Colonic mucosa (tissue), 4 donors: ENCODE data around the gene MOB2. TPM values are rescaled to one million over a fixed set of nuclear protein-coding genes. Genes with fewer than 3 reads are reported as not detected.

Experiments
- DNase-seq: peaks from one replicate; pipeline ENCODE4 v3.0.0-alpha.2; 2020
- H3K27ac ChIP-seq: fragments of 200-600 bp; one replicate; pipeline ENCODE4 v1.8.0; 2021
- H3K27me3 ChIP-seq: fragments of 200-600 bp; one replicate; pipeline ENCODE4 v1.8.0; 2021
- H3K36me3 ChIP-seq: fragments of 200-600 bp; one replicate; pipeline ENCODE4 v1.8.0; 2021
- H3K4me1 ChIP-seq: fragments of 200-600 bp; one replicate; pipeline ENCODE4 v1.8.0; 2021; ENCODE audit warnings: mild to moderate bottlenecking
- H3K4me3 ChIP-seq: fragments of 200-600 bp; one replicate; pipeline ENCODE4 v1.8.0; 2021
- H3K9ac ChIP-seq, 2 donors: one replicate each; pipeline ENCODE4 v1.7.0; 2013; ENCODE audit warnings: control low read depth in 2 of 2, low read depth in 2 of 2, low read length in 2 of 2
- H3K9me3 ChIP-seq: fragments of 200-600 bp; one replicate; pipeline ENCODE4 v1.8.0; 2021
- intact Hi-C: fragments of 100-400 bp; cut with DNase I; formaldehyde crosslinking; loops from one replicate; pipeline ENCODE4 v1.14.1; 2022
- total RNA-seq, 2 donors: library from RNA; stranded (reverse); fragmentation: NEBNext Ultra II Directional in 1 of 2; extraction: Animal tissue kit (Norgen Biotek cat#: 25700) in 1 of 2; gene quantifications; one replicate each; pipeline ENCODE4 v1.2.1, GENCODE V29; 2021
- TF ChIP-seq, protein P1 (sequence below): fragments of 200-600 bp; IDR thresholded peaks from one replicate; pipeline ENCODE4 v1.8.0; 2022; ENCODE audit warnings: antibody characterized with exemption, mild to moderate bottlenecking
- donor health status: healthy.
- donor health status: DM: no; HTN: no; CAD: no.
- donor health status: DM: no; HTN: no; CAD: no.

The MOB2 gene
- total RNA-seq, 2 donors from 2014 or later, result 41.6 to 49.2 TPM

DNA sequence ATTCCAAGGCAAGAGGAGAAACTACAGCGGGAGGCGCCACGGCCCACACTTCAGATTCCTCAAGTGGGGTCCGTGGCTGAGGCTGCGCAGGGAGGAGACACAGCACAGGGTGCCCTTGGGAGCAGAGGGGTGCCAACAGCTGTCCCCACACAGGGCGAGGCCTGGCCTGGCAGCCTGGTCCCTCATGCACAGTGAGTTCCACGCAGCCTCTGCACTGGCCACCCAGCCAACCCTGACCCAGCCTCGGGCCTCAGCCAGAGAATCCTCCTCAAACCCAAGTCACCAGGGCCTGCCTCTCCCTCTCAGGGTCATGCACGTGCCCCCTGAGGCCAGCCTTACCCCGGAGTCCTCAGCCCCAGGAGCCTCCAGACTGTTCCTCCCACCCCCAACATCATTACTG lies 22.4 kb upstream of the MOB2 start:
- intact Hi-C loops, result no loop called here
- H3K9me3 ChIP-seq, result no peaks in the 10 kb centered on the region
- TF ChIP-seq, protein P1, sequence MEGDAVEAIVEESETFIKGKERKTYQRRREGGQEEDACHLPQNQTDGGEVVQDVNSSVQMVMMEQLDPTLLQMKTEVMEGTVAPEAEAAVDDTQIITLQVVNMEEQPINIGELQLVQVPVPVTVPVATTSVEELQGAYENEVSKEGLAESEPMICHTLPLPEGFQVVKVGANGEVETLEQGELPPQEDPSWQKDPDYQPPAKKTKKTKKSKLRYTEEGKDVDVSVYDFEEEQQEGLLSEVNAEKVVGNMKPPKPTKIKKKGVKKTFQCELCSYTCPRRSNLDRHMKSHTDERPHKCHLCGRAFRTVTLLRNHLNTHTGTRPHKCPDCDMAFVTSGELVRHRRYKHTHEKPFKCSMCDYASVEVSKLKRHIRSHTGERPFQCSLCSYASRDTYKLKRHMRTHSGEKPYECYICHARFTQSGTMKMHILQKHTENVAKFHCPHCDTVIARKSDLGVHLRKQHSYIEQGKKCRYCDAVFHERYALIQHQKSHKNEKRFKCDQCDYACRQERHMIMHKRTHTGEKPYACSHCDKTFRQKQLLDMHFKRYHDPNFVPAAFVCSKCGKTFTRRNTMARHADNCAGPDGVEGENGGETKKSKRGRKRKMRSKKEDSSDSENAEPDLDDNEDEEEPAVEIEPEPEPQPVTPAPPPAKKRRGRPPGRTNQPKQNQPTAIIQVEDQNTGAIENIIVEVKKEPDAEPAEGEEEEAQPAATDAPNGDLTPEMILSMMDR, result no peak
- H3K4me3 ChIP-seq, result no peak overlapping the region
- H3K27me3 ChIP-seq, result no peaks in the 10 kb centered on the region
- H3K27ac ChIP-seq, result no peak overlapping the region
- H3K36me3 ChIP-seq, result no peaks in the 10 kb centered on the region
- H3K4me1 ChIP-seq, result no peaks in the 10 kb centered on the region
- no peak overlapping the region for H3K9ac ChIP-seq
- DNase-seq, result no peak

DNA sequence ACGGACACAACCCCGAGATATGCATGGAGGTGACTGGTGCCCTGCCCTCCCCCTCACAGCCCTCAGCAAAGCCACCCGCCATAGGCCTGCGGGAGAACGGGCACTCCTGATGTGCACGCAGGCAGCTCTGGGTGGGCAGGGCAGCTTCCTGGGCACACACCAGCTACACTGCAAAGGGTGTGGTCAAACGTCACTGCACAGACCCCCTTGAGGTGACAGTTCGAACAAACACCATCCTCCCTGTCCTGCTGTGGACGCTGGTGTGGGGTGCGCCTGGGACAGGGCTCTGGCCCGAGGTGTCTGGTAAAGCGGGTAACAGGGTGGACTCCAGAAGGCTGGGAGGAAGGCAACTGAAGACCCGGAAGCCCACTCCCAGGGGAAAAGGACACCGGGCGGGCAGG lies 21.9 kb upstream of the MOB2 start:
- TF ChIP-seq, protein P1, result no peak
- no peak overlapping the region for H3K4me3 ChIP-seq
- intact Hi-C loops, result no loop called here
- H3K27ac ChIP-seq, result no peak overlapping the region
- H3K9ac ChIP-seq, result no peak overlapping the region
- DNase-seq, result no peak
- H3K4me1 ChIP-seq, result no peaks in the 10 kb centered on the region
- H3K36me3 ChIP-seq, result no peaks in the 10 kb centered on the region
- no peaks in the 10 kb centered on the region for H3K9me3 ChIP-seq
- no peaks in the 10 kb centered on the region for H3K27me3 ChIP-seq

DNA sequence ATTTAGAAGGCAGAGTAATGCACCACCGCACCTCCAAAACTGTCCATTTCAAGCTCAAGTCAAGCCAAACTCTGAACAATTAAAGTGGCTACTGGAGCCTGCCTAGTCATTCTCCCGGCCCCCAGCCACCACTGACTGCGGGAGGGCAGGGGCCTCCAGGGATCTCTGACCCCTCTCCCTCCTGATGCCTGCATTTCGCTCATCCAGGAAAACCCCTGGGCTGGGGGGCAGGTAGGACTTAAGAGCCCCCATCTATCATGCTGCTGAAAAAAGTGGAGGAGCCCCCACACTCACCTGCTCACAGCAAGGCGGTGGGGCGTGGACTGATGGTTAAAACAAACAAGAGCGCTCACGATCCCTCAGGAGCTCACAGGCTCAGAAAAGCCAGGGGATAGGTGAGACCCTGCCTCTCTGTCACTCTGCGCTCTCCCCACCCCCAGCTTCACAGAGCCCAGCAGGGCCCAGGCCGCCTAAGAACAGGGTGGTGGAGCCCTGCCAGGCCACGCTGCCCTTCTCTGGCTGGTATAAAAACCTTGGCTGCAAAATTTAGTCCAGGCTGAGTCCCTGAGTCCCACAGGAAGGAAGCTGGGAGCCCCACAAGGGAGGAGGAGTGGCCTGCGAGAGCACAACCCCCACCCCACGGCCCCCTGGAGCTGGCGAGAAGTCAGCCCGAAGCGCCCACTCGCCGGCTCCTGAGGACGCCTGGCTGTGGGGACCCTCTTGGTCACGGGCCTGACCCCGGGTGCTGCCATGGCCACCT lies 21.0 kb upstream of the MOB2 start:
- TF ChIP-seq, protein P1, result no peak
- Histone ChIP-seq H3K36me3 (no peaks in the 10 kb centered on the region), H3K27ac (no peak overlapping the region), H3K4me3 (no peak overlapping the region), H3K9ac (no peak overlapping the region), H3K9me3 (no peaks in the 10 kb centered on the region), H3K27me3 (no peaks in the 10 kb centered on the region), H3K4me1 (no peaks in the 10 kb centered on the region)
- DNase-seq, result no peak
- intact Hi-C loops, result no loop called here

DNA sequence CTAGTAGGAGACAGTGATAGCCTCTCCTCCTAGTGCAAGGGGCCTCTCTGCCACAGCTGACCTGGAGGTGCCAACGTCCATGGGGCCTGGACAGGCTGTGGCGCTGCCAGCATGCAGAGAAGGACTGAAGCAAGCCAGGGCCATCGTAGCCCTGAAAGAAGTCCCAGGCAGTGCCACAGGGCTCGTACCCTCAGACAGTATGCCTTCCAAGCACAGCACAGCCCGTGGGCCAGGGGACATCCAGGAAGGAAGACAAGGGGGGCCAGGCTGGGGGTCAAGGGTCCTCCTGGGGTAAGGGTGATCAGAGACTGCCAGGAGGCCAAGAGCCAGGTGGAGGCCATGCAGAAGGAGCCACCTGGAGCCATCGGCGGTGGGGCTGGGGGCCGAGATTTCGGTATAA lies 20.4 kb upstream of the MOB2 start:
- Histone ChIP-seq H3K4me3 (no peak overlapping the region), H3K9ac (no peak overlapping the region), H3K4me1 (no peaks in the 10 kb centered on the region), H3K36me3 (no peaks in the 10 kb centered on the region), H3K9me3 (no peaks in the 10 kb centered on the region), H3K27ac (no peak overlapping the region), H3K27me3 (no peaks in the 10 kb centered on the region)
- TF ChIP-seq, protein P1, result no peak
- intact Hi-C loops, result no loop called here
- DNase-seq, result no peak

DNA sequence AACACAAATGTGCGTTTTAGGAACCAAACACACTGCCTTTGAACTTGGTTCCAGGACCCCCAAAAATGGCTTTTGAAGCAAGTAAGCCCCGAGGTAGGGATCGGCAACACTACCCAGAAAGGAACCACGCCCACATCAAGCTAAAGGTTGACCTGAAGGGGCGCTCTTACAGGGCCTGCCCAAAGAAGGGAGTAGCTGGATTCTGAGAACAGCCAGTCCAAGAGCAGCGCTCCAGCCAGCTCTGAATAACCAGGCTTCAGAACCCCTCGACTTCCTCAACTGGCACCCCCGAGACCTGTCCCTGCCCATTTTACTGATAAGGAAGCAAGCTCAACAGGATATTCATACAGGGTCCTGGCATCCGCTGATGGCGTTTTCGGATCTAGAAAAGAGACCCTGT lies 18.9 kb upstream of the MOB2 start:
- Histone ChIP-seq H3K9me3 (no peaks in the 10 kb centered on the region), H3K36me3 (no peaks in the 10 kb centered on the region), H3K27me3 (no peaks in the 10 kb centered on the region), H3K4me1 (no peaks in the 10 kb centered on the region), H3K27ac (no peak overlapping the region), H3K9ac (no peak overlapping the region), H3K4me3 (no peak overlapping the region)
- intact Hi-C loops, result no loop called here
- no peak for DNase-seq
- TF ChIP-seq, protein P1, result no peak
